Omental fat pad (tissue), 4 donors: ENCODE measurements around the gene TNFSF9. TPM values are rescaled to one million over a fixed set of nuclear protein-coding genes. Genes with fewer than 3 reads are reported as not detected.
"Not testable (repeated sequence)": the region's sequence is repeated elsewhere in the genome, so short reads cannot be mapped to it uniquely, and the experiment has no call there.

Experiments used
- ATAC-seq: fragments of 150-250 bp; one replicate; pipeline ENCODE4 v1.9.1; 2016; ENCODE audit warnings: mild to moderate bottlenecking, moderate library complexity; ENCODE audit not compliant: low FRiP score
- DNase-seq: peaks from one replicate; pipeline ENCODE4 v3.0.0-alpha.2; 2019; ENCODE audit warnings: low spot score
- total RNA-seq, 4 donors: library from RNA; depleted of rRNA; stranded (reverse); fragments of >200 nt; gene quantifications; one replicate each; pipeline ENCODE4 v1.1.0, GENCODE V29; 2016
- TF ChIP-seq, protein P1 (sequence below), 3 donors: fragments of 450-650 bp; IDR thresholded peaks; one replicate each; pipeline ENCODE4 v1.5.1; 2016 to 2017; ENCODE audit warnings: antibody characterized with exemption in 3 of 3, mild to moderate bottlenecking in 3 of 3, moderate library complexity in 2 of 3

Gene TNFSF9
- total RNA-seq, 4 donors from 2014 or later, result 0.94 to 4.2 (median 1.4) TPM

DNA sequence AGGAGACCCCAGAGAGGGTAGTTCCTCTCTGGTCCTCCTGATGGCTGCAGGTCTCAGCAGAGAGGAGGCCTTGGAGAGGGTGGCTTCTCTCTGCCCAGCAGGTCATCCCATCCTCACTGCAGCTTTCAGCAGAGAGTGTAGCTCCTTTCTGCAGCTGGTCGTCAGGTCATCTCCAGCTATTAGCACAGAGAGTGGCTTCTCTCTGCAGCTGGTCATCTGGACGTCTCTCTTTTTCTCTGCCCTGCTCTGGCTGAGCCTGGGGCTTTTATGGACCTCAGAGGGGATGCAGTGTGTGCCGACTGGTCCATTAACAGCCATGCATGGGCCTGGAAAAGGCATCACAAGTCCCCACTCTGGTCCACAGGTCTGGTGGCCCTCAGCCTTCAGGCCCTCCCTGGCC lies 20.3 kb downstream of the TNFSF9 start:
- ATAC-seq (no peak), DNase-seq (no peak)

GRCh38 chr19:6551607-6552450 lies 21.0 kb downstream of the TNFSF9 start:
- no peak for DNase-seq
- no peak for ATAC-seq
- TF ChIP-seq, protein P1, sequence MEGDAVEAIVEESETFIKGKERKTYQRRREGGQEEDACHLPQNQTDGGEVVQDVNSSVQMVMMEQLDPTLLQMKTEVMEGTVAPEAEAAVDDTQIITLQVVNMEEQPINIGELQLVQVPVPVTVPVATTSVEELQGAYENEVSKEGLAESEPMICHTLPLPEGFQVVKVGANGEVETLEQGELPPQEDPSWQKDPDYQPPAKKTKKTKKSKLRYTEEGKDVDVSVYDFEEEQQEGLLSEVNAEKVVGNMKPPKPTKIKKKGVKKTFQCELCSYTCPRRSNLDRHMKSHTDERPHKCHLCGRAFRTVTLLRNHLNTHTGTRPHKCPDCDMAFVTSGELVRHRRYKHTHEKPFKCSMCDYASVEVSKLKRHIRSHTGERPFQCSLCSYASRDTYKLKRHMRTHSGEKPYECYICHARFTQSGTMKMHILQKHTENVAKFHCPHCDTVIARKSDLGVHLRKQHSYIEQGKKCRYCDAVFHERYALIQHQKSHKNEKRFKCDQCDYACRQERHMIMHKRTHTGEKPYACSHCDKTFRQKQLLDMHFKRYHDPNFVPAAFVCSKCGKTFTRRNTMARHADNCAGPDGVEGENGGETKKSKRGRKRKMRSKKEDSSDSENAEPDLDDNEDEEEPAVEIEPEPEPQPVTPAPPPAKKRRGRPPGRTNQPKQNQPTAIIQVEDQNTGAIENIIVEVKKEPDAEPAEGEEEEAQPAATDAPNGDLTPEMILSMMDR (IDR thresholded peaks at IDR 0.05), result no peak

More for the DNA sequence above, 20.3 kb downstream of the TNFSF9 start:
- TF ChIP-seq, protein P1 (IDR thresholded peaks at IDR 0.05), result no peak

DNA sequence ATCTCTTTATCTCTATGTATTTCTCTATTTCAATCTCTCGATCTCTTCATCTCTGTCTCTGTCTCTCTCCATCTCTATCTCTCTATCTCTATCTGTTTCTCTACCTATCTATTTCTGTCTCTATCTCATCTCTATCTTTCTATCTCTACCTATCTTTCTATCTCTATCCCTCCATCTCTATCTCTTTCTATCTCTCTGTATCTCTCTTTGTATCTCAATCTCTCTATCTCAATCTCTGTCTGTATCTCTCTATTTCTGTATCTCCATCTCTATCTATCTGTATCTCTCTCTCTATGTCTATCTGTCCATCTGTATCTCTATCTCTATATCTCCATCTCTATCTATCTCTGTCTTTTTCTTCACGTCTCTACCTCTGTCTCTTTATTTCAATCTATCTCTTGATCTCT lies 25.2 kb downstream of the TNFSF9 start:
- DNase-seq (no peak), ATAC-seq (no peak)
- TF ChIP-seq, protein P1 (IDR thresholded peaks at IDR 0.05), result no peak

DNA sequence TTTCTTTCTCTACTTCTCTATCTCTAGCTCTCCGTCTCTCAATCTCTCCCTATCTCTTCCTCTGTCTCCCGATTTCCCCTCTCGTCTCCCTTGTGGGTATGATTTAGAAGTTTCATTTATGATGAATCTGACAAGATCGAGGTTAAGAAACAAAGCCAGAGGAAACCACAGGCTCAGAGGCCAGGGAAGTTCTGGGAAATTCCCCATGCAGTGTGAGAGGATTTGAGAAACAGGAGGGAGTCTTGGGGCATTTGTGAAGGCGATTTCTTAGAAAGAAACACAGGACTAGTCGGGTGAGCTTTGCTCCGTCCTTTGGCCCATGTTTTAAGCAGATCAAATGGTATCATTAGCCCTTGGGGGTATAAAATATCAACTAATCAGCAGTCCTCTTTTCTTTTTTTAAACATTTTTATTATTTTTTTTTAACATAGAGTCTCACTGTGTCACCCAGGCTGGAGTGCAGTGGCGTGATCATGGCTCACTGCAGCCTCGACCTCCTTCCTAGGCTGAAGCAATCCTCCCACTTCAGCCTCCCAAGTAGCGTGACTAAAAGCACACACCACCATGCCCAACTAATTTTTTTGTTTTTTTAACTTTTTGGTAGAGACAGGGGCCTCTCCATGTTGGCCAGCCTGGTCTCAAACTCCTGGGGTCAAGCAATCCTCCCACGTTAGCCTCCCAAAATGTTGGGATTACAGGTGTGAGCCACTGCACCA lies 25.8 kb downstream of the TNFSF9 start:
- ATAC-seq (no peak), DNase-seq (no peak)
- TF ChIP-seq, protein P1 (IDR thresholded peaks at IDR 0.05), result no peak

GRCh38 chr19:6562437-6562836 lies 31.6 kb downstream of the TNFSF9 start:
- not testable (repeated sequence) for ATAC-seq, DNase-seq

DNA sequence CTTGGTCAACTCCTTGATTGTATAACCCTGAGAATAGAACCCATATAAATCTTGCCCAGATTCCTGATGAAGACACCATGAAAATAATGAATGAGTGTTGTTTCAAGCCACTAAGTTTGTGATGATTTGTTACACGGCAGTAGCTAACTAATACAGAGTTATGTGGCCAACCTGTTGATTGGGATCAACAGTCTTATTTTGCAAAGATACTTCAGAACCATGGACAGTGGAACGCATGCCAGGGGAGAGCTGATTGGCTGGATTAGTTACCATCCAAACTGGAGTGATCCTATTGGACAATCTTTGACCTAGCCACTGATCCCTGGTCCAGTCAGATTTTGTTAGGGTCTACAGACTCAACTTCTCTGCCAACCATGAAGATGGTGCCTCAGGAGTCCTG lies 33.6 kb downstream of the TNFSF9 start:
- no peak for DNase-seq
- no peak for ATAC-seq
- TF ChIP-seq, protein P1 (IDR thresholded peaks at IDR 0.05), result no peak

GRCh38 chr19:6566727-6567126 lies 35.9 kb downstream of the TNFSF9 start:
- ATAC-seq, DNase-seq: not testable (repeated sequence)
